GM18526 (cell line): ENCODE data around the gene ALCAM.

Experiments used
- POLR2A ChIP-seq: IDR thresholded peaks from 3 replicates; pipeline ENCODE4 v1.6.1; 2011; ENCODE audit not compliant: insufficient read length; ENCODE audit errors: extremely low read depth

ALCAM gene

DNA sequence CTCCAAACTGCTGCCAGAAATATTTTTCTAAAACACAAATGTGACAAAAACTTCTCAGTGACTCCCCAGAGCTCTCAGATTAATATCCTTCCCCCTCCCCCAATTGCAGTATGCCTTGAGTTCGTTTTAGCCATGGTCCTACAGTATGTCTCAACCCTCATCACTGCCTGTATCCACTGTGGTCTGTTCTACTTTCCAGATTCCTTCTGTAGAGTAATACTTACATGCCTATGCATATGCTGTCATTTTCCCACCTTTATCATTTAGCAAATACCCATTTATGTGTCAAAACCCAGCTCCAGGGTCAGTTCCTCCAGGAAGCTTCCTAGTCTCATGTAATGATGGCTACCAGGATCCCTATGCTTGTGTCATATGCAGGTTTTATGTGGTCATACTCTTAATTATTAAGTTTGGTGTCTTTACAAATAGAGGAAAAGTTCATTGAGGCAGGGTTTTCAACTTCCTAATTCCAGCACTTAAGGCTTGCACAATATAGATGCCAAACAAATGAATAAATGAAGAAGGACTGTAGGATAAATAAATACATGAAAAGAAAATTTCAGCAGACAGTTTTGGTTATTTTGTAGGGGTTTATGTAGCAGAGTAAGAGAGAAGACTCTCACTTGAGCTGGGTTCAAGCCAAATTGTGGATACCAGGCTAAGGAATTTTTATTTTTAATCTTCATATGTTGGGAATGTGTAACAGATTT is 170.8 kb downstream of the ALCAM start:
- TF ChIP-seq POLR2A = no peak

DNA sequence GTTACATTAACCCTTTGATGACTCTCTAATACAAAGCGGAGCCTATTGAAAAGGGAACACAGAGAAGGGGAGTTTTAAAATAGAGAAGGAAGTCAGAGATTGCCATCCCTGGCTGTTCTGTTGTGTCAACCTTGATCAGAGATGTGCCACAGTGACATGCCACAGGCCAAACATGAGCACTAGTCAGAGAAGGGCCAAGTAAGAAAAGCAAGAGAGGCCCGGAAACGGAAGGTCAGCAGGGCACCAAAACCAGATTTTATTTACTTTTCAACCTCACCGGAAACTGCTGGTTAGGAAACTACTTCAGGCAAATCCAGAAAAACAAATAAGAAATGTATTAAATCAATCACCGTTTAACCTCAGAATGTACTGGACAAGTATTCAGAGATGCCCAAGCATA is 171.8 kb downstream of the ALCAM start:
- TF ChIP-seq POLR2A = no peak

DNA sequence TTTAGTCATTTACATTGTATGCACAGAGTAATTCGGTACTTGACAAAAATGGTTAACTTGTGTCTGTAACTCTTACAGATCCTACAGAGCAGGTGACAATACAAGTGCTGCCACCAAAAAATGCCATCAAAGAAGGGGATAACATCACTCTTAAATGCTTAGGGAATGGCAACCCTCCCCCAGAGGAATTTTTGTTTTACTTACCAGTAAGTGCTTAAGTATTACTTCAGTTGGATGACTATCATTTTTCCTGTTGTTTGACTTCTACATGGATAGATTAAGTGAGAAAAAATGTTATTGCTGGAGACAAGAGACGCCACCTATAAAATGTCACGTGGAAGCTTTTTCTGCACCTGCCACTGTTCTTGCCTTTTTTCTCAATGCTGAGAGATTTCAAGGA is 173.2 kb downstream of the ALCAM start:
- no peak for TF ChIP-seq POLR2A

DNA sequence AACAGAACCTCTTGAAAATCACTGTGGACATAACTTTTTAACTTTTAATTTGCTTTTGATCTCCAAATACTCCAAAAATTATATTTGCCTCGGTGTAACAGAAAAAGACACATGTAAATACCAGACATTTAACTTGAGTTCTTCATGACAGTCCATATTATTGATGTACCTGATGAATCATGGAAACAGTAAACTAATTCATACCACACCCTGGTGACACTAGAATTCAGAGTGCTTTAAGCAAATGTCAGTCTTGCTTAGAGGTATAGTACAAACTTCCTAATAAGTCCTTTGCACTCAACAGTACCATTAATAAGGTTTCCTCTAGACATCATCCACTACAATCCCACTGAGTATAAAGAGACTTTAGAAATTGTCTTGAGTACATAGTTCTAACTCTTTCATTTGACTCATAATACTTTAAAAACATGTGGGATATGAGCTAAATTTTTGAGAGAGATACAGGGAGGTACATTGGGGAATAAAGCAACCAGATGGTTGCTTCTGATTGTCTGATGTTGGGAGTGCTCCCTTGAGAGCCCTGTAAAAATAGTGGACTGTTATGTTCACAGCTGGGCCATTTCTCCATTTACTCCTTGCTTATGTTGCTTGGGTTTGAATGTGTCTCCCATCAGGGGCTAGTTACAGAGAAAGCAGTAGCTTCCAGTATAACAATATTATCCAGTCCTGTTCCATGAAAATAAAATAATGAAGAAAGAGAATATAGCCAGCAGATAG is 175.7 kb downstream of the ALCAM start:
- TF ChIP-seq POLR2A = no peak

DNA sequence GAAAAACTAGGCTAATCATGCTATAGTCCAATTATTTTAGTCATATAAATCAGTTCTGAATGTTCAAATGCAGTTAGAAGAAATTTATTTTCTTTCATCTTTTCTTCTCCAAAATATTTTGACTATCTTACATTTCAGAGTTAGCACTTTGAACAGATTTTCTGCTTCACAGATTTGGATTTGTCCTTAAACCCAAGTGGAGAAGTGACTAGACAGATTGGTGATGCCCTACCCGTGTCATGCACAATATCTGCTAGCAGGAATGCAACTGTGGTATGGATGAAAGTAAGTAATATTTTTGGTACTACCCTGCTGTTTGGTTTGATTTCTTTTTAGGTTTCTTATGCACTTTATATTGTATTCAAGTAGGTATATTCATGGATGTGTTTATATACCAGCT is 178.3 kb downstream of the ALCAM start:
- TF ChIP-seq POLR2A = no peak

DNA sequence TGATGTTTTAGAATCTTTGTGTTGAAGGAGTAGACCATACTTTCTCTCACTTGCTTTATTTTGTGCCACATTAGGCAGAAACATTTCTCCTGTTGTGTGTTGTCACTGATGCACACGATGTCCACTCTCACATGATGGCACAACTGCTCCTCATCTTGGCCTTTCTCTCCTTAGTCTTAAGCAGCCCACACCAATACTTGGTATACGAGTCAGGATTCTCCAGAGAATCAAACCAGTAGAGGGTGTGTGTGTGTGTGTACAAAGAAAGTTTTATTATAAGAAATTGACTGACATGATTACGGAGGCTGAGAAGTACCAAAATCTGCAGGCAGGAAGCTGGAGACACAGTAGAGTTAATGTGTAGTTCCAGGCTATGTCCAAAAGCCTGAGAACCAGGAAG is 187.1 kb downstream of the ALCAM start:
- TF ChIP-seq POLR2A = no peak

DNA sequence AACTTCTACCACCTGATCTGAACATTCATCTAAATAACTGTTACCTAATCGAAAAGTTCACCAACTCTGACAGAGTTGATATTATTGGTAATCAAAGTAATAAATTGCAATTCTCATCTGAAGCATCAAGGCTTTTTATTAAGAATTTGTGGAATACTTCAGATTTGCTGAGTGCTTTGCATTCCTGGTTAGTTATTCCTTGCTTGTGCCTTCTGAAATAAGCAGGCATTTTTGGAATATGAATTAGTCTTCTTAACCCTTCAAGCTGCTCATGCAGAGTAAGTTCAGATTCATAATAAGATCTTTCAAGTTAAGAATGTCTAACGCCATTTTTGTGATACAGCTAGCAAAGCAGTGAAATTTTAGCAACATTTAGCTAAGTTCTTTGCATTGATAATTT is 188.5 kb downstream of the ALCAM start:
- TF ChIP-seq POLR2A = no peak

DNA sequence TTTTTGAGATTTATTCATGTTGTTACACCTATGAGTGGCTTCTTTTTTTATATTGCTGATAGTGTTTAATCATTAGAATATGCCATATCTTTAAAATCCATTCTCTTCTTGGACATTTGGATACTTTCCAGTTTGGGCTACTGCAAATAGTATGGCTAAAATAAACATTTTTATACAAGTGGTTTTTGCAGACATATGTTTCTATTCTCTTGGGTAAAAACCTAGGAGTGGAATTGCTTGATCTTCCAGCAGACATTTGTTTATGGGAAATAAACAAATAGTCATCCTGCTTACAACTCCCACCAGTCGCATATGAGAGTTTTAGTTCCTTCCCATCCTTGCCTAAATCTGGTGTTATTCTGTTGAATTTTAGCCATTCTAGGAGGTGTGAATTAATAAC is 193.1 kb downstream of the ALCAM start:
- no peak for TF ChIP-seq POLR2A

DNA sequence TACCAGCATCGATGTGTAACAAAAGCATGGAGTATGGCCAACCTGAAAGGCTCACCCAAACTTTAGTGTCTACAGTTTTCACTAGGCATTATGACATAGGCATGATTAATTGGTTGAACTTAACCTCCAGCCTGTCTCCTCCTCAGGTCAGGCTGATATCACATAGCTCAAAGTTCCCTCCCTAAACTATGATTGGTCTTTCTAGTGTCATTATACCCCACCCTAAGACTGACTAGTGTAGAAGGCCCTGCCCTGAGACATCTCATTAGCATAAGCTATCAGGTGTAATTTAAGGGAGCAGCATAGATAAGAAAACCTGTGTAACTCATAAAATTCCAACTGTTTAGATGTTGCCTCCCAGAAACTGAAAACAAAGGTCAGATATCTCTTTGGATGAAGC is 195.2 kb downstream of the ALCAM start:
- TF ChIP-seq POLR2A = no peak

DNA sequence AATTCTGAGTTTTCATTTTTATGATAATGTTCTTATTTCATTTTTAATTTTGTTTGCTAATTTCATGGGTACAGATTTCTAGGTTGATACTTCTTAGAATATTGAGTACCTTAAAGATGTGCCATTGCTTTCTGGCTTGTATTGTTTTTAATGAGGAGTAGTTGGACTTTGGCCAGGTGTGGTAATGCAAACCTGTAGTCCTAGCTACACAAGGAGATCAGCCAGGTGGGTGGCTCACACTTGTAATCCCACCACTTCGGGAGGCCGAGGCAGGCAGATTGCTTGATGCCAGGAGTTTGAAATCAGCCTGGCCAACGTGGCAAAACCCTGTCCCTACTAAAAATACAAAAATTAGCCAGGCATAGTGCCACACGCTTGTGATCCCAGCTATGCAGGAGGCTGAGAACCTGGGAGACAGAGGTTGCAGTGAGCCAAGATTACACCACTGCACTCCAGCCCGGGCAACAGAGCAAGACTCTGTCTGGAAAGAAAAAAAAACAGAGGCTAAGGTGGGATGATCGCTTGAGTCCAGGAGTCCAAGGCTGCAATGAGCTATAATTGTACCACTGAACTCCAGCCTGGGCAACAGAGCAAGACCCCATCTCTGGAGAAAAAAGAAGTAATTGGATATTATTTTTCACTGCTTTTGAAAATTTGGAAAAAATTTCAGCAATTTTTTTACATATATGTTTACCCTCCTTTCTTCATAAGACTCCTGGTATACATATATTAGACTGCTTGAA is 198.0 kb downstream of the ALCAM start:
- TF ChIP-seq POLR2A = no peak

DNA sequence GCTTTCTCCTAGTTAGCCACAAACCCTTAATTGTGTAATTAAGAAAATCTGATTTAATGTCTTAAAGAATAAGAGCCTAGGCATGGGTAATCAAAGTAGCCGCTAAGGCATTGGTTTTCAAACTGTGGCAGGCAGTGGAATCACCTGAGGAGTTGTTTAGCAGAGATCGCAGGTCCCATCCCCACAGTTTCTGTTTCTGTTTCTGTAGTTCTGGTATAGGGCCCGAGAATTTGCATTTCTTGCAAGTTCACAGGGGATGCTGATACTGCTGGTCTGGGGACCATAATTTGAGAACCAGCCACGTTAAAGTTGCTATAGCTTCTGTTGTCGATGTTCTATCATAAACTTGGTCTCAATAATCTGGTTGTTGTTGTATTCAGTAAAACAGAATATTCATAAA is 204.3 kb downstream of the ALCAM start:
- TF ChIP-seq POLR2A = no peak

DNA sequence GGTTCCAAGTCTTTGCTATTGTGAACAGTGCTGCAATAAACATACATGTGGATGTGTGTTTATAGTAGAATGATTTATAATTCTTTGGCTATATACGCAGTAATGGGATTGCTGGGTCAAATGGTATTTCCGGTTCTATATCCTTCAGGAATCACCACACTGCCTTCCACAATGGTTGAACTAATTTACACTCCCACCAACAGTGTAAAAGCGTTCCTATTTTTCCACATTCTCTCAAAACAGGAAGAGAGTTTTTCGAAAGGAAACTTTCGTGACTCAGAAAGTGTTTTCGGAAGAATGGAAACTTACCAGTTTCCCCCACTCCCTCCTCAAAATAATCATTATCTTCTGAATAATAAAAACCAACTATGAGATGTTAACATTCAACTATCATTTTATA is 205.8 kb downstream of the ALCAM start:
- TF ChIP-seq POLR2A = no peak

DNA sequence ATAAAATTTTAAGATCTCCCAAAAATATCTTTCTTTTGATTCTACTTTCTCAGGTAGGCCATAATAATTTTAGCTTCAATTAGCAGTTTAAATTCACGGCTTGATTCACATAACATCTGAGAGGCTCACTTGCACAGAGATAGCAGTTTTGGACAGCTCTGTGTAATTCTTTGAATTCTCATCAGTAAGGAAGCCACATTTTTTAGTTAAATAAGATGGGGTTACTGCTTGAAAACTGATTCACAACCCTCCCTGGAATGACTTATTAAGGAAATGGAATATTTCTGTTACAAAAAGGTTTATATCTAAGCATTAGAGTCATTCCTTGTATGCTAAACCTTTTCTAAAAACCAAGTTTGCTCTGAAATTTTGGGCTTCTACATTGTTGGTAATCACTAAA is 212.7 kb downstream of the ALCAM start:
- TF ChIP-seq POLR2A = no peak

DNA sequence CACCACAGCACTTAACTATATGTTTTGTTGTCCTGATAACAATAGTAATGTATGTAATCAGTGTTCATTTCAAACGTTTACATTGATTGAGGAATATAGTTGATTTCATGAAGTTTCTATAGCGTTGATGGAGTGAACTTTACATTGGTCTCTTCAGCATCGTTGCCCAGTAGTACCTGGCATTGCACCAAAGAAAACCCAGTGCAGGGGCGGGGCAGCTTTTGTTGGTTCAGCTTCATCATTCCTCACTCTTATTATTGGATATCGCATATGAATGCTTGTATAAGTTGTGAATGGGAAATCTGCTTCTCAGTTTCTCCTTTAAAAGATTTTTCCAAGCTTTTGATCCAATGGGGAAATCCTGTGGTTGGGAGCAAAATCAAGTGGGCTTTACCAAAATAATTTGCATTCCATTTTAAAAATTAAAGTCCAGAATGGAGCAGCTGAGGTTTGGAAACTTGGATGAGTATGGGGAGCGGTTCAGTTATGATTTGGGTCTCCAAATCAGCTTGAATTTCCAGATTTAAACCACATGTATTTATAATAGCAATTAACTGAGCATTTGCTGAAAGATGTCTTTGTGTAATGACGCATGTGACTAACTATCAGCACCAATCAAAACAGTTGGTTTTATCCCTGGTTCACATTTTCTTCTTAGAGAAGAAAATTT is 213.7 kb downstream of the ALCAM start:
- no peak for TF ChIP-seq POLR2A

DNA sequence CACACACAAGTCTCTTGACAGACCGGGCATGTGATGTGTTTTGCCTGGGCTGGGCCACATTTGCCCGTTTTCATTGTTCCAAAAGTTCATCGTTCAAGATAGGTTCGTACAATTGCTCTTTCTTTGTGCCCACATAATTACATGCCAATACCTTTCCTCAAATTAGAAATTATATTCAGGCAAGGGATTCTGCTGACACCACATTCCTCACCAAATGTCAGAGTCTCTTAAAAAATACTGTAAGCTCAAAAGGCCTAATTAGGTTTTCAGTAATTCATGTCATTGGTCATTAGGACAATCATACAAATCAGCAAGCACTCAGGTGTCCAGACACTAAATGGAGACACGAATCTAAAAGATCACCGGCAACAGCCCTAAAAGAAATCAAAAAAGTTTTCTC is 215.3 kb downstream of the ALCAM start:
- no peak for TF ChIP-seq POLR2A
